C4-2B (cell line): ENCODE results near the gene UNC5C.

Experiments used
- ZFX ChIP-seq: fragments of 450-650 bp; IDR thresholded peaks from 2 replicates; pipeline ENCODE4 v1.6.1; 2017
- TF ChIP-seq, protein P1 (sequence below): fragments of 450-650 bp; conservative IDR thresholded peaks from 2 replicates; pipeline ENCODE4 v1.5.1; 2017; ENCODE audit warnings: mild to moderate bottlenecking

DNA sequence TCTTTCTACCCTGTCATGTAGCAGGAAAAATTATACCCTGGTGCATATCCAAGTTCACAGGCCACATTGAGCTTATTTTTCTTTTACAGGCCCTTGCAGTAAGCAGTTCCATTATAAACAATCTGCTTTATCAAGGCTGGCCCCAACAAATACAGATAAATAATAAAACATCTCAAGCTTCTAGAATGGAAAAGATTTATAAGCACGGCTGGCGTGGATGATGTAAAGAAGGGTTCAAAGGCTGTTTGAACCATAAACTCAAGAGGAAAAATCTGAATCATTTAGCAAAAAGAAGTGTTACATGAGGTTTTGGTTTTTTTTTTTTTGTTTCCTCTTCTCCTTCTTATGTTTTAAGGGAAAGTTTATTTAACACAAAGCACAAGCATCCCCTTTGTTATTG is 109.7 kb downstream of the UNC5C start:
- TF ChIP-seq ZFX, result no peak
- TF ChIP-seq, protein P1, sequence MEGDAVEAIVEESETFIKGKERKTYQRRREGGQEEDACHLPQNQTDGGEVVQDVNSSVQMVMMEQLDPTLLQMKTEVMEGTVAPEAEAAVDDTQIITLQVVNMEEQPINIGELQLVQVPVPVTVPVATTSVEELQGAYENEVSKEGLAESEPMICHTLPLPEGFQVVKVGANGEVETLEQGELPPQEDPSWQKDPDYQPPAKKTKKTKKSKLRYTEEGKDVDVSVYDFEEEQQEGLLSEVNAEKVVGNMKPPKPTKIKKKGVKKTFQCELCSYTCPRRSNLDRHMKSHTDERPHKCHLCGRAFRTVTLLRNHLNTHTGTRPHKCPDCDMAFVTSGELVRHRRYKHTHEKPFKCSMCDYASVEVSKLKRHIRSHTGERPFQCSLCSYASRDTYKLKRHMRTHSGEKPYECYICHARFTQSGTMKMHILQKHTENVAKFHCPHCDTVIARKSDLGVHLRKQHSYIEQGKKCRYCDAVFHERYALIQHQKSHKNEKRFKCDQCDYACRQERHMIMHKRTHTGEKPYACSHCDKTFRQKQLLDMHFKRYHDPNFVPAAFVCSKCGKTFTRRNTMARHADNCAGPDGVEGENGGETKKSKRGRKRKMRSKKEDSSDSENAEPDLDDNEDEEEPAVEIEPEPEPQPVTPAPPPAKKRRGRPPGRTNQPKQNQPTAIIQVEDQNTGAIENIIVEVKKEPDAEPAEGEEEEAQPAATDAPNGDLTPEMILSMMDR, result no peak
